HG03103 (cell line): Measurements from ENCODE around the gene MTHFSD.

ENCODE experiments used
- ATAC-seq: cut with Tn5 transposase; IDR thresholded peaks from one replicate; pipeline ENCODE4 v1.9.1; 2021; ENCODE audit warnings: low read depth; ENCODE audit not compliant: unreplicated experiment

MTHFSD gene

GRCh38 chr16:86515777-86516622 is 39.0 kb downstream of the MTHFSD start:
- no peak for ATAC-seq

GRCh38 chr16:86515413-86515776 is 39.6 kb downstream of the MTHFSD start:
- ATAC-seq = no peak

- no peak for ATAC-seq
These were observed 40.3 kb downstream of the MTHFSD start for GRCh38 chr16:86514481-86515376.

- no peak for ATAC-seq
These were observed 41.4 kb downstream of the MTHFSD start for GRCh38 chr16:86513471-86514277.

GRCh38 chr16:86512860-86513470 is 42.1 kb downstream of the MTHFSD start:
- no peak for ATAC-seq

- no peak for ATAC-seq
These were observed 42.7 kb downstream of the MTHFSD start for GRCh38 chr16:86512301-86512859.

- ATAC-seq = no peak
These were observed 43.5 kb downstream of the MTHFSD start for GRCh38 chr16:86511317-86512161.

- ATAC-seq = no peak
These were observed 44.4 kb downstream of the MTHFSD start, which contains the start of gene FOXF1 for GRCh38 chr16:86510465-86511261. Gene FOXF1, plus strand, starts transcription at chr16:86510527. Its CDS starts 43 bp downstream, at chr16:86510570.

- no peak for ATAC-seq
These were observed 45.1 kb downstream of the MTHFSD start for GRCh38 chr16:86509759-86510464.

- ATAC-seq = no peak
These were observed 45.9 kb downstream of the MTHFSD start for GRCh38 chr16:86508947-86509758.

GRCh38 chr16:86508028-86508946 is 46.7 kb downstream of the MTHFSD start:
- no peak for ATAC-seq

- no peak for ATAC-seq
These were observed 47.6 kb downstream of the MTHFSD start for GRCh38 chr16:86507173-86508027.

- ATAC-seq = no peak
These were observed 48.9 kb downstream of the MTHFSD start for GRCh38 chr16:86505899-86506864.
